ENCODE results near the gene TMCC3.
"Not testable (repeated sequence)": the region's sequence is repeated elsewhere in the genome, so short reads cannot be mapped to it uniquely, and the experiment has no call there.

TMCC3 gene

GRCh38 chr12:94633401-94633800 lies 17.0 kb downstream of the TMCC3 start:
- no peak for DNase-seq

- no peak for DNase-seq
Observed at GRCh38 chr12:94631058-94631457, 19.3 kb downstream of the TMCC3 start.

GRCh38 chr12:94628819-94629472 lies 21.4 kb downstream of the TMCC3 start:
- DNase-seq, result no peak

GRCh38 chr12:94628369-94628768 lies 22.0 kb downstream of the TMCC3 start:
- no peak for DNase-seq

GRCh38 chr12:94625531-94625930 lies 24.8 kb downstream of the TMCC3 start:
- no peak for DNase-seq

- no peak for DNase-seq
Observed at GRCh38 chr12:94623161-94623920, 27.0 kb downstream of the TMCC3 start.

GRCh38 chr12:94622475-94622874 lies 27.9 kb downstream of the TMCC3 start:
- DNase-seq, result no peak

- no peak for DNase-seq
Observed at GRCh38 chr12:94621662-94622359, 28.5 kb downstream of the TMCC3 start.

GRCh38 chr12:94620621-94621020 lies 29.7 kb downstream of the TMCC3 start:
- DNase-seq, result no peak

GRCh38 chr12:94618995-94619695 lies 31.2 kb downstream of the TMCC3 start:
- no peak for DNase-seq

GRCh38 chr12:94617101-94617500 lies 33.3 kb downstream of the TMCC3 start:
- DNase-seq, result no peak

GRCh38 chr12:94616203-94616729 lies 34.1 kb downstream of the TMCC3 start:
- no peak for DNase-seq

- DNase-seq, result peak; percentile 48
Observed at GRCh38 chr12:94615260-94616181, 34.8 kb downstream of the TMCC3 start.

GRCh38 chr12:94614288-94614721 lies 36.1 kb downstream of the TMCC3 start:
- no peak for DNase-seq

GRCh38 chr12:94609917-94610443 lies 40.4 kb downstream of the TMCC3 start:
- no peak for DNase-seq

- not testable (repeated sequence) for DNase-seq
Observed at GRCh38 chr12:94606810-94607209, 43.5 kb downstream of the TMCC3 start.

- no peak for DNase-seq
Observed at GRCh38 chr12:94604366-94604698, 46.0 kb downstream of the TMCC3 start.

GRCh38 chr12:94603434-94604365 lies 46.7 kb downstream of the TMCC3 start:
- DNase-seq, result no peak

GRCh38 chr12:94602024-94602423 lies 48.3 kb downstream of the TMCC3 start:
- DNase-seq, result no peak

- not testable (repeated sequence) for DNase-seq
Observed at GRCh38 chr12:94601307-94601706, 49.0 kb downstream of the TMCC3 start.
